Activated CD8-positive, alpha-beta memory T cell treated with anti-CD3 and anti-CD28 coated beads, Interleukin-2, amount 50 U/mL, for 24 hours (primary cell): ENCODE measurements around the gene FTH1.
"Not testable (repeated sequence)": the region's sequence is repeated elsewhere in the genome, so short reads cannot be mapped to it uniquely, and the experiment has no call there.

Experiments
- DNase-seq: peaks from one replicate; pipeline ENCODE4 v3.0.0-alpha.2; 2020; ENCODE audit errors: extremely low read depth

The FTH1 gene

DNA sequence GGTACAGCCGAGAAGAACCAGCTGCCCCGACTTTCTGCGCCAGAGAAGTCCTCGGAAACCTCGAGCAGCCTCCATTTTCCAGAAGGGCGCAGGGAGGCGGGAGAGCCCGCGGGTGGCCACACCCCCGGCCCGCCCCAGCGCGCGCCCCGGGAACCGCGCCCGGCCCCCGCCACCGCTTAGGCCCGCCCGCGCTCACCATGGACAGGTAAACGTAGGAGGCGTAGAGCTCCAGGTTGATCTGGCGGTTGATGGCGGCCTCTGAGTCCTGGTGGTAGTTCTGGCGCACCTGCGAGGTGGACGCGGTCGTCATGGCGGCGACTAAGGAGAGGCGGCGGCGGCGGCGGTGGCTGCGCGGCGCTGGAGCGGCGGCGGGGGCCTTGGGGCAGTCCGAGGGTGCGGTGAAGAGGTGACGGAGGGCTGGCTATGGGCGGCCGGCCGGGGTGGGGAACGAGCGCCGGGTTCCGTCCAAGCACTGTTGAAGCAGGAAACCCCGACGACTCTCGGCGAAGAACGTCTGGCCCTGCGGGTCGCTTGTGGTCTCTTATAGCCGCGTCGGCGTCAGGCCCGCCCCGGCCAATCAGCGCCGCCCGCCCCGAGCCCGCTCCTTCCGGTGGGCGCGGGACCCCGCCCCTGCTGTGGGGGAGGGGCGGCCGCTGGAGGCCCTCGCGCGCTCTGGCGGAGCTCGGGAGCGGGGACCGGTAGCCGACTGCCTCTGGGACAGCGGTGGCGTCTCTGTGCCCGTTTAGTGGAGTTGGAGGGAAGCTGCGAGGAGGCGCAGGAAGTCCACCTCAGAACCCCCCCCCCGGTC lies at the start of gene FTH1:
TSS of gene FTH1 (minus strand) at position 519 of the 808 bp plus-strand sequence. CDS start at position 310, 209 bp downstream.
- DNase-seq = peak; percentile 63

DNA sequence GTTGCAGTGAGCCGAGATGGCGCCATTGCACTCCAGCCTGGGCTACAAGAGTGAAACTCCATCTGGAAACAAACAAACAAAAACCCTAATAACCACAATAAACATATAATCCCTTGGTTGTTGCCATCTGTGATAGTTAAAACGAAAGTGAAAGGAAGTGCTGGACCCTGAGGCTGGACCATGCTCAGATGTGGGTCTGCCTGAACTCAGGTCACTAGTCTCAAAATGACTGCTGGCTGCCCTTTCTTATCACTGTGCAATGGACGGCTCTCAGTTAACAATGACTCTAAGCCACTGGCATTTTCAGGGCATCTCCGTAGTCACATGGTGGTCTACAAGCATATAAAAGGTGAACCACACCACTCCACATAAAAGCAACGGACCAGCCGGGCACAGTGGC lies 48.2 kb upstream of the FTH1 start:
- no peak for DNase-seq

DNA sequence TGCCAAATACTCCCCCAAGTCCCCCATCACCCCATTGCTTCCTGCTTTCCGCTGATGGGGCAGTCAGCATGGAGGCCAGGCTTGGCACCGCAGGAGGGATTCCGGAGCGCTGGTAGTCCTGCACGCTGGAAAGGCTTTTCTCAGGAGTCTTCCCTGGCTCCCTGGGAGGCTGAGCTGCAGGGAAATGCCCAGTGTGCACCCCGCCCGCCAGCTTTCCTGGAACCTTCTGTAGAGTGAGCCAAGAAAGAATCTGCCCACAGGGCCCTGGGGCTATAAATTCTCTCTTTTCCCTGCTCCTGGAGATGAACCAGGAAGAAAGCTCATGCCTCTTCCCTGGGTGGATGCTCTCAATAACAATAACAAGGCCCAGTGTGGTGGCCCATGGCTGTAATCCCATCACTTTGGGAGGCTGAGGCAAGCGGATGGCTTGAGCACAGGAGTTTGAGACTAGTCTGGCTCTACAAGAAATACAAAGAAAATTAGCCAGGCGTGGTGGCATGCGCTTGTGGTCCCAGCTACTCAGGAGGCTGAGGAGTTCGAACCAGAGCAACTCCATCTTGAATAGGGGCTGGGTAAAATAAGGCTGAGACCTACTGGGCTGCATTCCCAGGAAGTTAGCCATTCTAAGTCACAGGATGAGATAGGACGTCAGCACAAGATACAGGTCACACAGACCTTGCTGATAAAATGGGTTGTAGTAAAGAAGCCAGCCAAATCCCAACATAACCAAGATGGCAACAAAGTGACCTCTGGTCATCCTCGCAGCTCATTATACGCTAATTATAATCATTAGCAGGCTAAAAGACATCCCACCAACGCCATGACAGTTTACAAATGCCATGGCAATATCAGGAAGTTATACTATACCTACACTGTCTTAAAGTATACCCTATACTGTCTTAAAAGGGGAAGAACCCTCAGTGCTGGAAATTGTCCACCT lies 46.4 kb upstream of the FTH1 start:
- no peak for DNase-seq

DNA sequence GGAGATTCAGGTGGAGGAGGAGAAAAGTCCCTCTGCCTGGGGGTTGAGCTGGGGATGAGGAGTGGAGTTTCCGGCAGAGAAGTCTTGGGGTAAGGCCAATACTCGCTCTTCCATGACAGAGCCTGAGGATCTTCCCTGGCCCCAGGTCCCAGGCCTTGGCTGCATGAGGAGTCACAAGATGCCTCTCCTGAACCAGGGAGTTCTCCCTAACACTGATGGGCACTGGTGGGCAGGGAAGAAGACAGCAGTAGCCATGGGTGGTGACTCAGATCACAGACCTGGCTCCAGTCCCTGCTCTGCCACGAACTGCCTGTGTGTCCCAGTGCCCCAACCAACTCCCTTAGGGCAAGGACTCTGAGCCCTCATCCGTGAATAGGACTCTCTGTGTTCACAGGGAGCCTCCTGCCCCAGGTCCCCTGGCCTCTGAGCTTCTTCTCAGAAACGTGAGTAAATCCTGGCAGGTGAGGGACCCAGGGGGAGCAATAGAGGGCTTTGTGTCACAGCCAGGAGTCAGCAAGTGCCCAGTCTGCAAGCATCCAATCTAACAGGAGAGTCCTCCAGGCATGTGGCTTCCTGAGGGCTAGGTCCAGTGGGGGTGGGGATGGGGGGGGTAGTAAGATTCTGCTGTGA lies 45.5 kb upstream of the FTH1 start:
- DNase-seq = no peak

DNA sequence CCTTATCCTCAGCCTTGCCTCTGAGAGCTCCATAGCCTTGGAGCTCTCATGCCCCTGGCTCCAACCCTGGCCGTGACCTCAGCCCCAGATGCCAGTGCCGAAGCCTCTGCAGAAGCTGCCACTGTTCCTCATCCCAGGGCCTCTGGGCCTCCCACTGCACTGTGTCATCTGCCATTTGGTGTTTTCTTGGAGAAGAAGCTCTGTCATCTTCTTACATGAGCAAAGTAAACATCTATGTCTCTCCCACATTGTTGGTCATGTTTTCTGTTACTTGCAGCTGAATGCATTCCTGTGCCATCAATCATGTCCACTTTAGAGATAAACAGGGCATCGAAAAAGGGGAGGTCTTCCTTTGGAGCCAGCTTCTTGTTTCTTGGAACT lies 45.0 kb upstream of the FTH1 start:
- no peak for DNase-seq

DNA sequence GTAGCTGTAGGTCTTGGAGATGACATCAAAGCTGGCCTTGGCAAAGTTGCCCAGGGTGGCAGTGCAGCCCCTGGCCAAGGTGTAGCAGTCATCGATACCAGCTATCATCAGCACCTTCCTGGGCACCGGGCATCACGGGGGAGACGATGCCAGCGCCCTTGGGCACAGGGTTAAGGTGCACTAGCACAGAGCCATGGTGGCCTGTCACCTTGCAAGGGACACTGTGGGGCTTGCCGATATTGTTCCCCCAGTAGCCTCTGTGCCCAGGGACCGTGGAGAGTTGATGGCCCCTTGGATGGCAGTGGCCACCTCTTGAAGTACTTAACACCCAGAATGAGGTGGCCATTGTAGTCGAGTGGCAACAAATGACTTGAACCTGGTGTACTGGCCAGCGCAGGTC lies 44.4 kb upstream of the FTH1 start:
- no peak for DNase-seq

DNA sequence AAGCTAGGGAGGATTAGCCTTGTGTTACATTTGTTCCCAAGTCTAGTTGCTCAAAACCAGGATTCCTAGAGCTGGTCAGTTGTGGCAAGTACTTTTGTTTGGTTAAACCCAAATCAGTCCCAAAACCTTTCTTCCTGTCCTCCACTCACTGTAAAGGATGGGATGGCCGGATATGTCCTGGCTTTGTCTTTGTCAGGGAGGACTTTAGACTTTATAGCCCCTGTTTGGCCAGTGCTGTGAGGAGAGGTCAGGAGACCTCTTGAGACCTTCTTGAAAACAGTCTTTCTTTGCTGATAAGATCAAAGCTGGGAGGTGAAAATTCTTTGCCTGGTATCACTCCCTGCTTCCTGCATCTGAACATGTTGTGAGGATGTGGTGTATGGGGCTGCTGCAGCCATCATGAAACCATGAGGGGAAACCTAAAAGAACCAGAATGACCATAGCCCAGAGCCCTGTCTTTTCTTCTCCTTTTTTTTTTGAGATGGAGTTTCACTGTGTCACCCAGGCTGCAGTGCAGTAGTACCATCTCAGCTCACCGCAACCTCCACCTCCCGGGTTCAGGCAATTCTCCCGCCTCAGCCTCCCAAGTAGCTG lies 43.6 kb upstream of the FTH1 start:
- no peak for DNase-seq

DNA sequence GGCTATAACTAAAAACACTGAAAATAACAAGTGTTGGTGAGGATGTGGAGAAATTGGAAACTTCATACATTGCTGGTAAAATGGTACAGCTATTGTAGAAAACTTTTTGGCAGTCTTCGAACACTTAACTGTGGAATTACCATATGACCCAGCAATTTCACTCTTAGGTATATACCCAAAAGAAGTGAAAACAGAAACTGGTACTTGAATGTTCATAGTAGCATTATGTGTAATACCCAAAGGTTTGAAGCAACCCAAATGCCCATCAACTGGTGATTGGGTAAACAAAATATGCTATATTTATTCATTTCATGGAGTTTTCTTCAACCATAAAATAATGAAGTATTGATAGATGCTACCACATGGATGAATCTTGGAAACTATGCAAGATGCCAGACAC lies 40.8 kb upstream of the FTH1 start:
- no peak for DNase-seq

DNA sequence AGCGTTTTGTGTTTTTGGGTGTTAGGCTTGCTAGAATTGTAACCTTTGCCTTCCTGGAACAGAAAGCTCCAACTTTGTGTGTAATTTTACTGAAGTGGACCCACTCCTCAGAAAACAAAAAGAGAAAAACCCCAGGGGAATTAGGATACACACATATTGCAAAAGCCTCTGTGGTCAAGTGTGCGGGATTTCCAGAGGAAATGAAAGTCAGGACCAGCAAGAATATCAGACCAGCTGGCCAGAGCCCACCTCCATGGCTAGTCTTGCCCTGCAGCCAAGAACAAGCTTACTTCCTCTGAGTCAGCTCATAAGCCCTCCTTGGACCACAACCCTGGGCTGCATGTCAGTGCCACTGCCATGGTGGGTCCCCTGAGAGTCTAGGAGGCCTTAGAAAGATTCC lies 37.0 kb upstream of the FTH1 start:
- no peak for DNase-seq

DNA sequence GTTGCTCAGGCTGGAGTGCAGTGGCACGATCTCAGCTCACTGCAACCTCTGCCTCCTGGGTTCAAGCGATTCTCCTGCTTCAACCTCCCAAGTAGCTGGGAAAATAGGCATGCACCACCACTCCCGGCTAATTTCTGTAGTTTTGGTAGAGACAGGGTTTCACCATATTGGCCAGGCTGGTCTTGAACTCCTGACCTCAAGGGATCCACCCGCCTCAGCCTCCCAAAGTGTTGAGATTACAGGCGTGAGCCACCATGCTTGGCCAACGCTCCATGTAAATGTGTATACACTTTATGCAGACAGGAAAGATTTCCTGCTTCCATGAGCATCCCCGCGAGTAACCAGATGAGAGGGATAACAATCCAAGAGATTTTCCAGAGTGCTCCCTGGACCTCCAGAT lies 34.8 kb upstream of the FTH1 start:
- DNase-seq = not testable (repeated sequence)

DNA sequence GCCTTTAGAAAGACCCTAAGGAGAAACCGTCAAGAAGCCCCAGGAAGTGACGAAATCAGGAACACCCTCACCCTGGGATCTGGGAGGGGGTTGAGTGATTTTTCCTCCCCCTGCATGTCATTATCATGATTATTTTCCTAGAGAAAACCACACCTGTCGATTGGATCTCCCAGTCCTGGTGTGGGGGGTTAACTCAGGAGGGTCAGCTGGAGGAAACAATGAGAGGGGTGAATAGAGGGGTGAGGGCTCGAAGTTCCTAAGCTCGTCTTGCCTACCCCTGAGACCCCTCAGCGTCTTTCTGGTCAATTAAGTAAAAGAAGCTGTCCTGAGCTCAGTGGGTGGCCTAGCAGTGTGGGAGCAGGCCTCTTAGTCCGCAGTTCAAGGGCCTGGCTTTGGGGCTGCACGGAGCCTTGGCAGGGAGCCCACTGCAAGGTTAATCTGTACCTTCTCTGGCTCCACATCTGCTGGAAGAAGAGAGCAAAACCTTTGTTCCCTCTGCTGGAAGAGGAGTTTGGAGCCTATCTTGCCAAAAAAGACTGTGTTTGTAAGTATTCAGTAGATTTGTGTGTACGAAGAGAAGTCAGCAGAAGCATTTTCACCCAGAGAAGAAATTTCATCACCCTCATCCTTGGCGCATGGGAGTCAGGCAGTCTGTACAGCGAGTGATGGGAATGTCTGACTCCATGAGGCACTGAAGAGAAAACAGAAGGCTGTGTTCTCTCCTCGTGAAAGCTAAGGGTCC lies 34.2 kb upstream of the FTH1 start:
- no peak for DNase-seq

DNA sequence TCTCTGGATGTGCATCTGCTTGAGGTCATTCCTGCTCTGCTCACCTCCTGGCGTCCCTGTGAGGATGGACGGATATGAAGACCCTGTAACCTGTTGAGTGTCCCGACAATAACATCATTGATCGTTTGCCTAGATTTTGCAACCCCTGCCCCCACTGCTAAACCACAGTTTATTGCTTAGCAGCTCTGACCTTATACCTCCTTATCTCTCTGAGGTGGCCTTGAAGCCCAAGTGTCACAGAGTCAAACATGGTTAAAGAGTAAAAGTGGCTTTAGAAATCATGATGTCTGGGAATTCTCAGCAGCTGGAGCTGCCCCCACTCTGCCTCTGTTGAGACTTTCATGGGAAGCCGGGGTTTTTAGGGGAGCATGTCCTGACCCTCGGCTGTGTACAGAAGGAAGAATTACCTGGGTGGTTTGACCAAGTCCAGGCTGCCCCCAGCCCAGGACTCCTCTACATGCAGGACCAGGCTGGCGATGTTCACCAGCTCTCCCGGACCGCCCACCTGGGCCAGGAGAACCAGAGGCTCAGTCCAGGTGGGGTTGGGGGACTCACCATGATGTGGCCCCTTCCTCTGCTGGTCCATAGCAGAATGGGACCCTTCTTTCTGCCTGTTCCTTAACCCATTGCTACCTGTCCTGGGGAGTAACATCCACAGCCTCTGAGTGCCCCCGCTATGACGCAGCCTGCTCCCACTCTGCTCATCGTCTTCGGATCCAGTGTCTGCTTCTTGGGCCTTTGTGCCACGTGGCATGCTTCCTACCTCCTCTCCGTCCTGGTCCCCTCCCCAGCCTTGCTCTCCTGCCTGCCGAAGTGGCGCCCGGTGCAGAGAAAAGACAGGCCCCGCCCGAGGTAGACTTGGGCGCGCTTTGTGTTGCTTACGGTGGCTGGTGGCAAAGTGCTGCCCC lies 33.4 kb upstream of the FTH1 start:
- no peak for DNase-seq

DNA sequence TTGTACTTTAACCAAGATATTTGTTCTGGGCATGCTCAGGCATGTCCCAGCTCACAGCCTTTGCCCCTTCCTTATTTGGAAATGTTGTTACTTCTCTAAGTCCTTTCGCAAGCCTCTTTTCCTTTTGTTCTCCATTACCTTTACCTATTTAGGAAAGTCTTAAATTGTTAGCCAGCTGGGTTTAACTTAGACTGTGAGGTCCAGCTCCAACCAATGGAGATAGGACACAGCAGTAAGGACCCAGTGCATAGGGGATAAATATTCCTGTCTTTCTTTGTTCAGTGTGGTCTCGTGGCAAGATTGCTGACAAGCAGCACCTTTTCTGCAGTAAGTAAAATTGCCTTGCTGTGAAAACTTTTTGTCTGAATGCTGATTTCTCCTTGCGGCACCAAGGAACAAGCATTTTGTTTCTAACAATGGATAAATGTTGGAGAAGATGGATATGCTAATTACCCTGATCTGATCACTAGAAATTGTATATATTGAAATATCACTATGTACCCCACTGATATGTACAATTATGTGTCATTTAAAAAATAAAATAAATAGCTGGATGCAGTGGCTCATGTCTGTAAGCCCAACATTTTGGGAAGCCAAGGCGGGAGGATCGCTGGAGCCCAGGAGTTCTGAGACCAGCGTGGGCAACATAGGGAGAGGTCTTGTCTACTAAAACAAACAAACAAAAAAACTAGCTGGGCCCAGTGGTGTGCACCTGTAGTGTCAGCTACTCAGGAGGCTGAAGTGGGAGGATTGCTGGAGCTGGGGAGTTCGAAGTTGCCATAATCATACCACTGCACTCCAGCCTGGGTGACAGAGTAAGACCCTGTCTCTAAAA lies 31.9 kb upstream of the FTH1 start:
- DNase-seq = no peak

DNA sequence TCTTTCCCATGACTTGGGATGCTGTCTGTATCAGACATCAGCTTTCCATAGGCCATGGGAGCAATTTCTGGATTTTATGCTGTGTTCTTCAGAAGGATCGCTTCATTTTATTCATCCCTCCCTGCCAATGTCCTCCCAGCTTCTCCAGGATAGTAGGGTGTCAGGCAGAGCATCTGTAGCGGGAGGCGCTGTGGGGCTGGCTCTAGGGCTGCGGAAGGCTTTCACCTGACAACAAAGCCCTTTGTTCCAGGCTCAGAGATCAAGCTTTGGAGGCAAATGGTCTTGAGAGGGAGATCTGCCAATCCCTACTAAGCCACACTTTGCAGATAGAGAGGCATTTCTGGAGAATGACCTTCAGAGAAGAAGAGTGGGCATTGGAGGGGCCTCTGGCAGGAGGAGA lies 29.5 kb upstream of the FTH1 start:
- no peak for DNase-seq

DNA sequence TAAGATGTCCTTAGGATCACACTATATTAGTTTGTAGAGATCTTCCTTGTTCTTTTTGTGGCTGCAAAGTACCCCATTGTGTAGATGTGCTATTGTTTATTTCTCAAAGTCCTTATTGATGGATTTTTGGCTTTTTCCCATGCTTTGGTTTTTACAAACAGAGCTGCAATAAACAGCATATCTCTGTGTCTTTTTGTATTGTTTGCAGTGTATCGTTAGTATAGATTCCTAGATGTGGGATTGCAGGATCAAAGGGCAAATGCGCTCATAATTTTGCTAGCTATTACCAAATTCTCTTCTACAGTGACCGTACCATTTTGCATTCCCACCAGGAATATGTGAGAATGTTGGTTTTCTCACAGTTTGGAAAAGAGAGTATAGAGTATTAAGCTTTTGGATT lies 27.5 kb upstream of the FTH1 start:
- no peak for DNase-seq

DNA sequence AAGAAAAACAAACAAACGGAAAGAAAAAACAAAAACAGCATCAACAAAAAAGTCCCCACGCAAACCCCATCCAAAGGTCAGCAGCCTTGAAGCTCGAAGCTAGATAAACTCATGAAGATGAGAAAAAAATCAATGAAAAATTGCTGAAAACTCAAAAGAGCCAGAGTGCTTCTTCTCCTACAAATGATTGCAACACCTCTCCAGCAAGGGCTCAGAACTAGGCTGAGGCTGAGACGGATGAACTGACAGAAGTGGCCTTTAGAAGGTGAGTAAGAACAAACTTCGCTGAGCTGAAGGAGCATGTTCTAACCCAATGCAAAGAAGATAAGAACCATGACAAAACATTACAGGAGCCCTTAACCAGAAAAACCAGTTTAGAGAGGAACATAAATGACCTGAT lies 18.4 kb upstream of the FTH1 start:
- DNase-seq = no peak

DNA sequence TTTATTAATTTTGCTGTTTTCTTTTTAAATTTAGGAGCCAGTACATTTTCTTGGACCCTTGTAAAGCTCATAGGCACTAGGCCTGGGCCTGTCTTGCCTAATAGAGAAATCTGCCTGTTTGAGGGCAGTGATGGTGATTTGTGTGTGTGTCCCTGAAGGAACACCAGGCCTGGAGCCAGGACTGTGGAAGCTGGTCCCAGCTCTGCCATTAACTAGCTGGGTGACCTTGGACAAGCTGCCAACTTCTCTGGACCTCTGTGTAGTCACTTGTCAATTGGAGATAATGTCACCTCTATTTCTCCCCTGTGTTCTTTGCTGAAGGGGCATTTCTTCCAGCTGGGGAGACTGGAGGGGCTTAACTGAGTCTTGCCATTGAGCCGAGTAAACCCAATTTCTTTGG lies 16.0 kb upstream of the FTH1 start:
- no peak for DNase-seq

DNA sequence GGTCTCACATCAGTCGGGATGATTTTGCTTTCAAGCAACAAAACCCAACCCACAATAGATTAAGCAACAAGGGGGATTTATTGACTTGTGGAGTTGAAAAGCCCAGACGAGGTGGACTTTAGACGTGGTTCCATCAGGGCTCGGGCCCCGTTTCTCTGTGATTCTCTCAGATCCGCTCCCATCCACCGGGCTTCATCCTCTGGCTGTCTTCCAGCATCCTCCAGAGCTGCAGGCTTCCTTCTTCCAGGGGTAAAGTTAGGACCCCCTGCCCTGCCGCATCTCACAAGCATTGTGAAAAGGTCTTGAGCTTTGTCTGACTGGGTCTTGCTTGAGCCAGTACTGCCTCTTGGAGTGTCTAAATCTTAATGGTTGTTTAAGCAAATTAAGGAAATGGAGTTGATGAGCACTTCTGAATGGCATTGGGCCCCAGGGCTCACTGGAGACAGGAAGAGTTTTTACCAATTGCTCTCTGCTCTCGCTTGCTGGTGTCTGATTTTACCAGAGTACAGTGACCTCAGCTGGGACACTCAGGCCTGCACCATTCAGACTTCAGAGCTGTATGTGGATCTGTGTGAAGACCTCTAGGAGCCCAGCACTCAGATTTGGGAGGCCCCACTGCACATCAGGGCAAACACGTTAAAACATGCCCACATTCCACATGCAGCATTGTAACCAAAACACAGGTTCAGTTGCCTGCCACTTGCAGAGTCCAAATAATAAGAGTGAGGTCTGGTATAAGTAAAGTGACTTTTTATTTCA lies 13.5 kb upstream of the FTH1 start:
- DNase-seq = no peak
